Measurements from ENCODE around the gene SH2D7.

SH2D7 gene

GRCh38 chr15:78109156-78109555 lies 16.8 kb downstream of the SH2D7 start:
- no peak overlapping the region for H3K4me3 ChIP-seq (ENCODE audit: low read length)
- DNase-seq (ENCODE audit: low read depth): no peak
- TF ChIP-seq CTCF (conservative IDR thresholded peaks at IDR 0.05; ENCODE audit: low read length): no peak

GRCh38 chr15:78110096-78110495 lies 17.7 kb downstream of the SH2D7 start:
- no peak overlapping the region for H3K4me3 ChIP-seq (ENCODE audit: low read length)
- no peak for DNase-seq (ENCODE audit: low read depth)
- no peak for TF ChIP-seq CTCF (conservative IDR thresholded peaks at IDR 0.05; ENCODE audit: low read length)

GRCh38 chr15:78110916-78111475 lies 18.6 kb downstream of the SH2D7 start:
- TF ChIP-seq CTCF (conservative IDR thresholded peaks at IDR 0.05; ENCODE audit: low read length): no peak
- DNase-seq (ENCODE audit: low read depth): no peak
- no peak overlapping the region for H3K4me3 ChIP-seq (ENCODE audit: low read length)

GRCh38 chr15:78111788-78112187 lies 19.4 kb downstream of the SH2D7 start:
- DNase-seq (ENCODE audit: low read depth): no peak
- no peak for TF ChIP-seq CTCF (conservative IDR thresholded peaks at IDR 0.05; ENCODE audit: low read length)
- no peak overlapping the region for H3K4me3 ChIP-seq (ENCODE audit: low read length)

- no peak for TF ChIP-seq CTCF (conservative IDR thresholded peaks at IDR 0.05; ENCODE audit: low read length)
- DNase-seq (ENCODE audit: low read depth): no peak
- no peak overlapping the region for H3K4me3 ChIP-seq (ENCODE audit: low read length)
Observed at GRCh38 chr15:78112551-78112950, 20.2 kb downstream of the SH2D7 start.

GRCh38 chr15:78120523-78120922 lies 28.2 kb downstream of the SH2D7 start:
- H3K4me3 ChIP-seq (ENCODE audit: low read length): no peak overlapping the region
- no peak for TF ChIP-seq CTCF (conservative IDR thresholded peaks at IDR 0.05; ENCODE audit: low read length)
- no peak for DNase-seq (ENCODE audit: low read depth)

GRCh38 chr15:78125267-78125666 lies 32.9 kb downstream of the SH2D7 start:
- TF ChIP-seq CTCF (conservative IDR thresholded peaks at IDR 0.05; ENCODE audit: low read length): no peak
- H3K4me3 ChIP-seq (ENCODE audit: low read length): no peak overlapping the region
- DNase-seq (ENCODE audit: low read depth): no peak

Data from AG10803 (cell line).